Effector memory CD8-positive, alpha-beta T cell (primary cell): ENCODE results near the gene TEX50.
"Not testable (repeated sequence)": the region's sequence is repeated elsewhere in the genome, so short reads cannot be mapped to it uniquely, and the experiment has no call there.

Experiments
- ATAC-seq: fragments of 150-1000 bp; cut with Tn5 transposase; replicated peaks from 2 replicates; pipeline ENCODE4 v1.10.0; 2021; ENCODE audit warnings: mild to moderate bottlenecking, moderate library complexity
- DNase-seq, 3 experiments: peaks; one replicate each; pipeline ENCODE4 v3.0.0; 2021
- H3K27ac Mint-ChIP-seq, 2 donors: one replicate each; pipeline ENCODE4 v1.8.0; 2022; ENCODE audit warnings: mild to moderate bottlenecking in 2 of 2, mixed read lengths in 2 of 2, moderate library complexity in 2 of 2
- H3K27me3 Mint-ChIP-seq, 2 donors: one replicate each; pipeline ENCODE4 v1.8.0; 2022; ENCODE audit warnings: mixed read lengths in 2 of 2
- H3K36me3 Mint-ChIP-seq: one replicate; pipeline ENCODE4 v1.8.0; 2022; ENCODE audit warnings: mild to moderate bottlenecking, moderate library complexity, mixed read lengths; ENCODE audit not compliant: insufficient read depth
- H3K4me1 Mint-ChIP-seq, 2 donors: one replicate each; pipeline ENCODE4 v1.8.0; 2022; ENCODE audit warnings: low read depth in 2 of 2, mixed read lengths in 2 of 2
- H3K4me3 Mint-ChIP-seq, 2 donors: one replicate each; pipeline ENCODE4 v1.8.0; 2022; ENCODE audit warnings: mild to moderate bottlenecking in 2 of 2, mixed read lengths in 2 of 2, moderate library complexity in 2 of 2
- H3K9me3 Mint-ChIP-seq, 2 donors: one replicate each; pipeline ENCODE4 v1.8.0; 2022; ENCODE audit warnings: mixed read lengths in 2 of 2
- total RNA-seq, 9 experiments: gene quantifications; one replicate each; lab custom pipeline; 2026; lab: John Stamatoyannopoulos, UW

Gene TEX50, protein sequence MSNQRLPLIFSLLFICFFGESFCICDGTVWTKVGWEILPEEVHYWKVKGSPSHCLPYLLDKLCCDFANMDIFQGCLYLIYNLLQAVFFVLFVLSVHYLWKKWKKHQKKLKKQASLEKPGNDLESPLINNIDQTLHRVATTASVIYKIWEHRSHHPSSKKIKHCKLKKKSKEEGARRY
- 0 reads per million in 9 experiments for total RNA-seq

DNA sequence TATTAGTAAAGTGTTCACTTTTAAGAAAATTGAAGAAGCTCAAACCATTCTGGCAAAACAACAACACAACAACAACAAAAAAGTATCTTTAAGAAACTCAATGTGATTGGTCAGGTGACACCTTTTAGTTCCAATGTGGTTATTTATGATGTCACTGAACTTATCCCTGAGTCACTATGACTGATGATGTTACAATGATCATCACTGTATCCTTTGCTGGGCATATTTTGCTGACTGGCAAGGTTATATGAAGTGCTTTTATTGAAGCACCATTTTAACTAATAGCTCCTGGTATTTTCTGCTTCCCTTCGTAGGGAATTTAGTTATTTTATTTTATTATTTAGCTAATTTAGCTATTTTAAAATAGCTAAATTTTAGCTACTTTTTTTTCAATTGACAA is at the start of gene TEX50:
TEX50 (plus strand) TSS at position 223 of the 400 bp plus-strand sequence. CDS start 184 bp downstream, outside the sequence.
- H3K9me3 Mint-ChIP-seq, result peaks cover 0 to 8% of the 10 kb centered on the region in 2 donors
- DNase-seq (no peak), ATAC-seq (no peak)
- no peaks in the 10 kb centered on the region for H3K36me3 Mint-ChIP-seq
- peaks cover 0 to 8% of the 10 kb centered on the region in 2 donors for H3K27me3 Mint-ChIP-seq
- H3K27ac Mint-ChIP-seq, result no peak within 1 kb of the TSS
- no peaks in the 10 kb centered on the region for H3K4me1 Mint-ChIP-seq
- H3K4me3 Mint-ChIP-seq, result no peak within 1 kb of the TSS

DNA sequence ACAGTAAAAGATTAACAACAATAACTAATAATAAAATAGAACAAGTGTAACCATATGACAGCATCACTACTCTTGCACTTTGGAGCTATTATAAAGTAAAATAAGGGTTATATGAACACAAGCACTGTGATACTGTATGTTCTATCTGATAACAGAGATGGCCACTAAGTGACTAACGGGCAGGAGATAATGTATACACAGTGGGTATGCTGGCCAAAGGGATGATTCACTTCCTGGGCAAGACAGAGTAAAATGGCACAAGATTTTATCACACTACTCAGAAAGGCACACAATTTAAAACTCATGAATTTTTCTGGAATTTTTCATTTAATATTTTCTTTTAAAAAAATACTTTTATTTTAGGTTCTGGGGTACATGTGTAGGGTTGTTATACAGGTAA is 44.6 kb upstream of the TEX50 start:
- ATAC-seq, result no peak
- Mint-ChIP-seq H3K27me3 (peaks cover 7 to 8% of the 10 kb centered on the region in 2 donors), H3K4me3 (no peak overlapping the region), H3K36me3 (no peaks in the 10 kb centered on the region), H3K4me1 (no peaks in the 10 kb centered on the region), H3K27ac (no peak overlapping the region), H3K9me3 (no peaks in the 10 kb centered on the region)
- DNase-seq, result no peak

DNA sequence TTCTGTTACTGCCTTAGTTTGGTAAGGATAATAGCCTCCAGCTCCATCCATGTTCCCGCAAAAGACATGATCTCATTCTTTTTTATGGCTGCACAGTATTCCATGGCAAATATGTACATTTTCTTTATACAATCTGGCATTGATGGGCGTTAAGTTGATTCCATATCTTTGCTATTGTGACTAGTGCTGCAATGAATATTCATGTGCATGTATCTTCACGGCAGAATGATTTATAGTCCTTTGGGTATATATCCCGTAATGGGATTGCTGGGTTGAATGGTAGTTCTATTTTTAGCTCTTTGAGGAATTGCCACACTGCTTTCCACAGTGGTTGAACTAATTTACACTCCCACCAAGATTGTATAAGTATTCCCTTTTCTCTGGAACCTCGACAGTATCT is 44.0 kb upstream of the TEX50 start:
- H3K4me3 Mint-ChIP-seq, H3K27me3 Mint-ChIP-seq, DNase-seq, H3K36me3 Mint-ChIP-seq, H3K9me3 Mint-ChIP-seq, H3K4me1 Mint-ChIP-seq, ATAC-seq, H3K27ac Mint-ChIP-seq: not testable (repeated sequence)

DNA sequence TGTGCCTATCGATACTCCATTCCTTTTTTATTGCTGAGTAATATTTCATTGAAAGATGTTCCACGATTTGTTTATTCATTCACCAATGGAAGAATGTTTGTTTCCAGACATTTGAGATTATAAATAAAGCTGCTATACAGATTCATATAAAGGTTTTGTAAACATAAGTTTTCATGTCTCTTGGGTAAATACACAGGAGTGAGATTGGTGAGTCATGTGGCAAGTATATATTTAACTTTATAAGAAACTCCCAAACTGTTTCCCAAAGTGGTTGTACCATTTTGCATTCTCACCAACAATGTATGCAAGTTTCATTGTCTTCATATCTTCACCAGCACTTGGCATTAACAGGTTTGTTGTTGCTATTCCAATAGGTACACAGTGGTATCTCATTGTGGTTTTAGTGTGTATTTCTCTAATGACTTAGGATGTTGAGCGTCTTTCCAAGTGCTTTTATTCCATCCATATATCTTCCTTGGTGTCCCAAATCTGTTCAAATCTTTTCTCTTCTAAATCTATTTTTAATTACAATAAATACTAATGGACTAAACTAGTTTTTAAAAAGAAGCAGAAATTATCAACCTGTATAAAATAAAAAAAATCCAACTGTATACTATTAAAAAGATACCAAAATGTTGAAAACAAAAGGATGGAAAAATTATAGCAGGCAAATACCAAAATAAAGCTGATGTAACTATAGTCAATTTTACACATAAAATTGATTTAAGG is 38.9 kb upstream of the TEX50 start:
- Mint-ChIP-seq H3K36me3 (no peaks in the 10 kb centered on the region), H3K4me3 (no peak overlapping the region), H3K4me1 (peaks cover under 1 to 2% of the 10 kb centered on the region in 2 donors), H3K27ac (no peak overlapping the region), H3K27me3 (peaks cover 7 to 8% of the 10 kb centered on the region in 2 donors), H3K9me3 (no peaks in the 10 kb centered on the region)
- no peak for DNase-seq
- ATAC-seq, result no peak

DNA sequence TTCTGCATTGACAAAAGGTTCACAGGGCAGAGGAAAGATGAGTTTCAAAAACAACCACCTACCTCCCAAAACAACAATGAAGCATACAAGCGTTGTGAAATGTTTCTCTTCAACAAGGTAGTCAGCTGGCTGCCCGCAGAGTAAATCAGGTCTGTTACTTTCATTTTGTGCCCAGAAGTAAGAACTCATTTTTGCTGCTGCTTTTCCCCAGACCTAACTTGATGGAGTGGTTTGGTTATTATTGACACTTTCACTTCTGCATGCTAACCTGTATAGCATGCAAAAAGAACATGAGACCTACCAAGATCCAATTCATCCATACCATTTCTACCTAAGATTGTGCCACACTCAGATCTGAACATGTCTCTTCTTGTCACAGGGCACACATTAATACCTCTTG is 33.5 kb upstream of the TEX50 start:
- peak; percentile 49 for ATAC-seq
- H3K4me3 Mint-ChIP-seq, result peak overlapping the region in 1 of 2 donors; percentile 13

DNA sequence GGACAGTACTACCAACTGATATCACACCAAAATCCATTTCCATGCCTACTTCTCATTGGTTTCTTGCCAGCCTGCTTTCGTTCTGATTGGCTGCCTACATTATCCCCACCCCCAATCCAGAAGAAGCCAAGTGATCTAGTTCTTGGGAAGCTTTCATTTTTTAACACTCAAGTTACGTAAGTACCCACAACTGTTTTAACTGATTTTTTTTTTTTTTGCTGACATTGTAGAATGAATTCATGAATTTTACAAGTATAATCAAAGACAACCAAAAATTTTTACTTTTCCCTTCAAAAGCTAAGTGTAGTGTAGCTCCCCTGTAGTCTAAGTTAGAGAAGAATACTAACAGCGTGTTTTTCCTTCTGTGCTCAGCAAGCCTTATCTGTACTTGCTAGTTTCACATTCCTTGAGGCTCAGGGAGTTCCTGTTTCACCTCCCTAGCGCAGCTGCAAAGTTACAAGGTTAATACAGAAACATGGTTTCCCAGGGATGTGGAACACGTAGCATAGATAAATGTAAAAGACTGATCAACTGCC is 32.0 kb upstream of the TEX50 start, which contains the start of gene SLC9C2:
SLC9C2 (minus strand) TSS at position 17 of the 536 bp plus-strand sequence. CDS start 1,296 bp downstream, outside the sequence.
- H3K9me3 Mint-ChIP-seq, result no peaks in the 10 kb centered on the region
- H3K27me3 Mint-ChIP-seq, result peaks cover 0 to 12% of the 10 kb centered on the region in 2 donors

More for the DNA sequence above, 33.5 kb upstream of the TEX50 start:
- DNase-seq, result no peak
- H3K9me3 Mint-ChIP-seq, result no peaks in the 10 kb centered on the region
- no peaks in the 10 kb centered on the region for H3K36me3 Mint-ChIP-seq
- peaks cover 0 to 12% of the 10 kb centered on the region in 2 donors for H3K27me3 Mint-ChIP-seq
- H3K4me1 Mint-ChIP-seq, result peaks cover 4 to 7% of the 10 kb centered on the region in 2 donors
- H3K27ac Mint-ChIP-seq, result peak overlapping the region; percentile 7 to 45

DNA sequence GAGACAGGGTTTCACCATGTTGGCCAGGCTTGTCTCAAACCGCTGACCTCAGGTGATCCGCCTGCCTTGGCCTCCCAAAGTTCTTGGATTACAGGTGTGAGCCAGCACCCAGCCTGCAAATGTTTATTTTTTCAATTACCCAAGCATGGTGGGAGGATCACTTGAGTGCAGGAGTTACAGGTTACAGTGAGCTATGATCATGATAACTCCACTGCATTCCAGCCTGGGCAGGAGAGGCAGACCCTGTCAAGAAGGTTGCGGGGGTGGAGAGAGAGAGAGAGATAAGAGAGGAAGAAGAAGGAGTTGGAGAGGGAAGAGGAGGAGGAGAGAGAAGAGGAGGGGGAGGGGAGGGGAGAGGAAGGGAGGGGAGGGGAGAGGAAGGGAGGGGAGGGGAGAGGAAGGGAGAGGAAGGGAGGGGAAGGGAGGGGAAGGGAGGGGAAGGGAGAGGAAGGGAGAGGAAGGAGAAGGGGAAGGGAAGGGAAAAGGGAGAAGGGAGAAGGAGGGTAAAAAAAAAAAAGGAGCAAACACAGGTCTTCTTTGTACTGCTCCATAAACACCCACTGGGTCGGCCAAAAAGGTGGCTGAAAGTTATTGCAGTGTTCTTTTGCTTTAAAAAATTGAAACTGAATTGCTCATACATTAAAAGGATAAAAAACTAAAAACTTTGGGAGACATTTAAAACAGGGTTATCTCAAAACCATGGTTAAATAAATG is 26.5 kb upstream of the TEX50 start:
- ATAC-seq (no peak), DNase-seq (no peak)
- no peaks in the 10 kb centered on the region for H3K9me3 Mint-ChIP-seq
- H3K27me3 Mint-ChIP-seq, result peaks cover 0 to 8% of the 10 kb centered on the region in 2 donors
- no peaks in the 10 kb centered on the region for H3K4me1 Mint-ChIP-seq
- no peak overlapping the region for H3K27ac Mint-ChIP-seq
- no peaks in the 10 kb centered on the region for H3K36me3 Mint-ChIP-seq
- no peak overlapping the region for H3K4me3 Mint-ChIP-seq

More for the DNA sequence above, 32.0 kb upstream of the TEX50 start, which contains the start of gene SLC9C2:
- no peak within 1 kb of the TSS for H3K27ac Mint-ChIP-seq
- H3K4me1 Mint-ChIP-seq, result peaks cover 4 to 7% of the 10 kb centered on the region in 2 donors
- DNase-seq (no peak), ATAC-seq (no peak)
- no peak within 1 kb of the TSS for H3K4me3 Mint-ChIP-seq
- H3K36me3 Mint-ChIP-seq, result no peaks in the 10 kb centered on the region

DNA sequence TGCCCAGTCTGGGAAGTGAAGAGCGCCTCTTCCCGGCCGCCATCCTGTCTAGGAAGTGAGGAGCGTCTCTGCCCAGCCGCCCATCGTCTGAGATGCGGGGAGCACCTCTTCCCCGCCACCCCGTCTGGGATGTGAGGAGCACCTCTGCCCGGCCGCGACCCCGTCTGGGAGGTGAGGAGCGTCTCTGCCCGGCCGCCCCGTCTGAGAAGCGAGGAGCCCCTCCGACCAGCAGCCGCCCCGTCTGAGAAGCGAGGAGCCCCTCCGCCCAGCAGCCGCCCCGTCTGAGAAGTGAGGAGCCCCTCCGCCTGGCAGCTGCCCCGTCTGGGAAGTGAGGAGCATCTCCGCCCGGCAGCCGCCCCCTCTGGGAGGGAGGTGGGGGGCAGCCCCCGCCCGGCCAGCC is 22.1 kb upstream of the TEX50 start:
- not testable (repeated sequence) for H3K27ac Mint-ChIP-seq, ATAC-seq, DNase-seq, H3K4me3 Mint-ChIP-seq, H3K36me3 Mint-ChIP-seq, H3K9me3 Mint-ChIP-seq, H3K4me1 Mint-ChIP-seq
- H3K27me3 Mint-ChIP-seq, result peaks cover 0 to 12% of the 10 kb centered on the region in 2 donors

DNA sequence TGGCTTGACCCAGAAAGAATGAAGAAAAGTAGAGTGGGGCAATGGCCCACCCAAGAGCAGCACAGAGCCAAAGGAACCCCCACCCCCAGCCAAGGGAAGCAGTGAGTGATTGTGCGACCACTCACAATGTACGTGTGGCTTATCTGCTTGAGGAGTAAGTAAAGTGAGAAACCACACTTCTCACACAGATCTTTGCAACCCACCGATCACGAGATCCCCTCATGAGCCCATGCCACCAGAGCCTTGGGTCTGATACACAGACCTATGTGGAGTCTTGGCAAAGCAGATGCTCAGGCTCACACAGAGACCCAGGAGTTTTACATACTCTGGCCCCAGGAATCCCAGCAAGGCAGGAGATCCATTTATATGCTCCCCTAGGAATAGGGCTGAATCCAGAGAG is 18.3 kb upstream of the TEX50 start:
- Mint-ChIP-seq H3K36me3 (no peaks in the 10 kb centered on the region), H3K27me3 (peaks cover 17 to 42% of the 10 kb centered on the region in 2 donors), H3K4me3 (peak overlapping the region; percentile 23 to 35), H3K4me1 (peaks cover 6% of the 10 kb centered on the region in 2 donors), H3K9me3 (peaks cover 12 to 18% of the 10 kb centered on the region in 2 donors), H3K27ac (peak overlapping the region in 1 of 2 donors; percentile 52)
- DNase-seq, result no peak
- peak; percentile 79 for ATAC-seq

DNA sequence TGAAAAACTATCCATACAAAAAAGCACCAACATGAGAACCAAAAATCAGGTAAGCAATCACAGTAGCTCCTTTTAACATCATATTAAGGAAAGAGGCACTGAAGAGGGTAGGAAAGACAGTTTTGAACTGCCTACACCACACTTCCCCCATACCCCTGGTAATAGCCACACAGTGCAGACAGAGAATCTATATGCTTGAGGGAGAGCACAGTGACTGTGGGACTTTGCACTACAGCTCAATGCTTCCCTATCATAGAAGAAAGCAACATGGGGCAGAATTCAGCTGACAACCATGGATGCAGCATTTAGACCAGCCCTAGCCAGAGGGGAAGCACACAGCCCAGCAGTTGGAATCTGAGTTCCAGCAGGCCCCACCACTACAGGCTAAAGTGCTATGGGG is 7.9 kb upstream of the TEX50 start:
- Mint-ChIP-seq H3K4me3 (no peak overlapping the region), H3K36me3 (no peaks in the 10 kb centered on the region), H3K27me3 (no peaks in the 10 kb centered on the region), H3K9me3 (no peaks in the 10 kb centered on the region), H3K4me1 (no peaks in the 10 kb centered on the region), H3K27ac (no peak overlapping the region)
- ATAC-seq, result no peak
- DNase-seq, result no peak

DNA sequence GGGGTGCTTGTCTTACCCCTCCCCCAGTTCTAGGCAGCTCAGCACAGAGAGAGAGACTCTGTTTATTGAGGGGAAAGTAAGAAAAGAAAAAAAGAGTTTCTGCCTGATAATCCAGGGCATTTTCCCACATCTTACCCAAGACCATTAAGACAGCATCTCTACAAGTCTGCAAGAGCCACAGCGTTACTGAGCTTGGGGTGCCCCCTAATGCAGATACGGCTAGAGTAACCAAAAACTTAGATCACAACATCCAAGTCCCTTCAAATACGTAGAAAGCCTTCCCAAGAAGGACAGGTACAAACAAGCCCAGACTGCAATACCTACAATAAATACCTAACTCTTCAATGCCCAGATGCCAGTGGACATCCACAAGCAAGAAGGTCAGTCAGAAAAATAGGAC is 6.2 kb upstream of the TEX50 start:
- ATAC-seq (no peak), DNase-seq (no peak)
- H3K4me3 Mint-ChIP-seq, result no peak overlapping the region
- H3K36me3 Mint-ChIP-seq, result no peaks in the 10 kb centered on the region
- H3K27me3 Mint-ChIP-seq, result no peaks in the 10 kb centered on the region
- no peak overlapping the region for H3K27ac Mint-ChIP-seq
- no peaks in the 10 kb centered on the region for H3K4me1 Mint-ChIP-seq
- no peaks in the 10 kb centered on the region for H3K9me3 Mint-ChIP-seq

DNA sequence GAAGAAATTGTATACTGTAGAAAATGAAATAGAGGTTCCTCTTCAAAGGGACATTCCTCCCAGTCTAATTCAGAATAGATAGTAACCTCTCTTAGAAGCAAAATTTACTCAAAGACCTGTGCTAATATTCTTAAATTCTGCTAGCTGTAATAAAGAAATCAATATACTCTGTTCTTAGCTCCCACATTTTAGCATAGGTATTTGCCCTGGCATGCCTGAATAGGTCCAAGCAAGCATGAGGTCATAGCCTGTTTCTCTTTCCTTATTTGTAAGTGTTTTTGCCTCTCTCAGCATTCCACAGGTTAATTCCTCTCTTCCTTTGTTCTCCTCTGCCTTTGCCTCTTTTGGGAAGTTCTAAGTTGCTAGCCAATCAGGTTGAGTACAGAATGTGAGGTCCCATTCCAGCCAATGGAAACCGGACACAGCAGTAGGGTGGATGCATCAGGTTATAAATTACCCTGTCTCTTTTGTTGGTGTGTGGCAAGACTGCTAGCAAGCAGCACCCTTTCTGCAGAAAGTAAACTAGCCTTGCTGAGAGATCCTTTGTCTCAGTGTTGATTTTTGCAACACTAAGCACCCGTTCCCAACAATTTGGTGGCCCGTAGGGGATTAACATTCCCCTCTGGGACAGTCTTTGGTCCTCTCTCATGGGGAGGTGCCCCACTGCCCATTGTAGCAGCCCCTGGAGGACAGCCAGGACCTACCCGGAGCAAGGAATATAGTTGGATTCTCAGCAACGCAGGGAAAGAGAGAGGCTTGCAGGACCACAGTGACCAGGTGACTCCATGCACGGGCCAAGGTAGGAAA is 2.3 kb downstream of the TEX50 start:
- H3K36me3 Mint-ChIP-seq, H3K9me3 Mint-ChIP-seq, ATAC-seq, H3K4me3 Mint-ChIP-seq, H3K27ac Mint-ChIP-seq, H3K4me1 Mint-ChIP-seq, DNase-seq, H3K27me3 Mint-ChIP-seq: not testable (repeated sequence)
